ENCODE results near the gene CEP41.

The CEP41 gene

GRCh38 chr7:130367836-130368746 lies 72.7 kb downstream of the CEP41 start:
- DNase-seq, result no peak

GRCh38 chr7:130367088-130367755 lies 73.6 kb downstream of the CEP41 start:
- peak in 1 of 4 experiments; percentile 6 for DNase-seq

GRCh38 chr7:130366564-130366963 lies 74.3 kb downstream of the CEP41 start:
- no peak for DNase-seq

GRCh38 chr7:130365511-130366441 lies 75.0 kb downstream of the CEP41 start:
- DNase-seq, result no peak

GRCh38 chr7:130365088-130365487 lies 75.7 kb downstream of the CEP41 start:
- no peak for DNase-seq

- no peak for DNase-seq
These were observed 76.4 kb downstream of the CEP41 start for GRCh38 chr7:130364451-130364850.

GRCh38 chr7:130363026-130363847 lies 77.6 kb downstream of the CEP41 start:
- no peak for DNase-seq

- no peak for DNase-seq
These were observed 78.5 kb downstream of the CEP41 start for GRCh38 chr7:130362251-130362816.

GRCh38 chr7:130361681-130362080 lies 79.1 kb downstream of the CEP41 start:
- DNase-seq, result no peak

GRCh38 chr7:130360518-130360917 lies 80.3 kb downstream of the CEP41 start:
- no peak for DNase-seq

- no peak for DNase-seq
These were observed 81.4 kb downstream of the CEP41 start for GRCh38 chr7:130359276-130359857.

- DNase-seq, result no peak
These were observed 82.3 kb downstream of the CEP41 start for GRCh38 chr7:130358471-130358870.

- DNase-seq, result no peak
These were observed 83.8 kb downstream of the CEP41 start for GRCh38 chr7:130356876-130357611.

- DNase-seq, result no peak
These were observed 84.5 kb downstream of the CEP41 start for GRCh38 chr7:130356121-130356875.

- no peak for DNase-seq
These were observed 87.6 kb downstream of the CEP41 start for GRCh38 chr7:130353196-130353595.

GRCh38 chr7:130352194-130353074 lies 88.4 kb downstream of the CEP41 start:
- no peak for DNase-seq

GRCh38 chr7:130351791-130352090 lies 89.1 kb downstream of the CEP41 start:
- no peak for DNase-seq

GRCh38 chr7:130350945-130351790 lies 89.6 kb downstream of the CEP41 start:
- DNase-seq, result no peak

All from activated naive CD4-positive, alpha-beta T cell (primary cell).